ENCODE data around the gene DISC1. TPM values are rescaled to one million over a fixed set of nuclear protein-coding genes. Genes with fewer than 3 reads are reported as not detected.
A peak's percentile ranks its signal among the peaks of the same experiment; 100 is the strongest.
"Not testable (repeated sequence)": the region's sequence is repeated elsewhere in the genome, so short reads cannot be mapped to it uniquely, and the experiment has no call there.

The DISC1 gene
- polyA plus RNA-seq, 3 donors: 5.5 to 14.7 (median 5.8) TPM

DNA sequence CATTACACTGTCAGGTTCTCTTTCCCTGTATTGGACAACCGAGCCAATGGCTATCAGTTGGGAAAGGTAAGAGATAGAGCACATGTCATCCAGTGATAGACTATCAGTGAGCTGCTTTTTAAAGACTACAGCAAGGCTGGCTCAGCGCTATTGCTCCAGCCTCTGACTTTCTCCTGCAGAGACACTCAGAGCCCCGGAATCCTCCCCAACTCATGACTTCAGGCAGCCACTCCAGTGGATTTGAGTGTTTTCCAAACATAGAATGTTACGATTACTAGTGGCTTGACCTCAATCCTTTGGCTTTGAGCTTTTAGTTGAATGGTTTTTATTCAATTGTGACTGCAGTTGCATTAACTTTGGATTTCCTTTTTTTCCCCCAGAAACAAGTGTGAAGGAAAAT lies 331.9 kb downstream of the DISC1 start:
- Mint-ChIP-seq H3K4me1 (peaks cover 7% of the 10 kb centered on the region), H3K27me3 (ENCODE audit: low read depth in 3 of 3) (no peaks in the 10 kb centered on the region), H3K9me3 (peaks cover 0 to 9% (median 5%) of the 10 kb centered on the region in 7 donors), H3K4me3 (no peak overlapping the region), H3K27ac (peak overlapping the region in 1 of 7 donors; percentile 21), H3K36me3 (peaks cover 67 to 78% of the 10 kb centered on the region in 2 donors)
- Histone ChIP-seq H3K4me3 (replicated peaks in 1 of 3; ENCODE audit: low read depth in 2 of 3, low read length in 3 of 3) (no peak overlapping the region), H3K9me3 (replicated peaks in 1 of 2; ENCODE audit: control insufficient read depth in 1 of 2, insufficient read depth in 1 of 2, low read length in 2 of 2) (peaks cover 0 to 4% of the 10 kb centered on the region in 2 donors), H4K20me1 (ENCODE audit: insufficient read depth, low read length) (no peaks in the 10 kb centered on the region), H3K36me3 (replicated peaks in 1 of 2; ENCODE audit: control insufficient read depth in 1 of 2, insufficient read depth in 2 of 2, low read length in 2 of 2) (peaks cover 22 to 70% of the 10 kb centered on the region in 2 donors), H3K4me1 (ENCODE audit: control insufficient read depth in 1 of 2, insufficient read depth in 2 of 2, low read length in 2 of 2) (peaks cover 2 to 4% of the 10 kb centered on the region in 2 donors), H3K79me2 (ENCODE audit: insufficient read depth, low read length) (no peaks in the 10 kb centered on the region), H3K27me3 (ENCODE audit: control insufficient read depth in 2 of 2, insufficient read depth in 2 of 2, low read length in 2 of 2) (no peaks in the 10 kb centered on the region), H3K4me2 (replicated peaks; ENCODE audit: extremely low read depth, low read length, poor library complexity, severe bottlenecking) (no peak overlapping the region), H2AFZ (ENCODE audit: insufficient read depth, low read depth, low read length, poor library complexity, severe bottlenecking) (no peak overlapping the region), H3K9ac (ENCODE audit: insufficient read depth, low read length, poor library complexity, severe bottlenecking) (no peak overlapping the region), H3K27ac (ENCODE audit: low read depth in 1 of 2, low read length in 2 of 2) (no peak overlapping the region)
- intact Hi-C loops (cut with micrococcal nuclease): no loop called here
- TF ChIP-seq, protein P1, sequence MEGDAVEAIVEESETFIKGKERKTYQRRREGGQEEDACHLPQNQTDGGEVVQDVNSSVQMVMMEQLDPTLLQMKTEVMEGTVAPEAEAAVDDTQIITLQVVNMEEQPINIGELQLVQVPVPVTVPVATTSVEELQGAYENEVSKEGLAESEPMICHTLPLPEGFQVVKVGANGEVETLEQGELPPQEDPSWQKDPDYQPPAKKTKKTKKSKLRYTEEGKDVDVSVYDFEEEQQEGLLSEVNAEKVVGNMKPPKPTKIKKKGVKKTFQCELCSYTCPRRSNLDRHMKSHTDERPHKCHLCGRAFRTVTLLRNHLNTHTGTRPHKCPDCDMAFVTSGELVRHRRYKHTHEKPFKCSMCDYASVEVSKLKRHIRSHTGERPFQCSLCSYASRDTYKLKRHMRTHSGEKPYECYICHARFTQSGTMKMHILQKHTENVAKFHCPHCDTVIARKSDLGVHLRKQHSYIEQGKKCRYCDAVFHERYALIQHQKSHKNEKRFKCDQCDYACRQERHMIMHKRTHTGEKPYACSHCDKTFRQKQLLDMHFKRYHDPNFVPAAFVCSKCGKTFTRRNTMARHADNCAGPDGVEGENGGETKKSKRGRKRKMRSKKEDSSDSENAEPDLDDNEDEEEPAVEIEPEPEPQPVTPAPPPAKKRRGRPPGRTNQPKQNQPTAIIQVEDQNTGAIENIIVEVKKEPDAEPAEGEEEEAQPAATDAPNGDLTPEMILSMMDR (IDR thresholded peaks at IDR 0.05): no peak
- WGBS (ENCODE audit: insufficient coverage): no CpG with 5 or more reads among the region's 4 CpGs
- no peak for DNase-seq

DNA sequence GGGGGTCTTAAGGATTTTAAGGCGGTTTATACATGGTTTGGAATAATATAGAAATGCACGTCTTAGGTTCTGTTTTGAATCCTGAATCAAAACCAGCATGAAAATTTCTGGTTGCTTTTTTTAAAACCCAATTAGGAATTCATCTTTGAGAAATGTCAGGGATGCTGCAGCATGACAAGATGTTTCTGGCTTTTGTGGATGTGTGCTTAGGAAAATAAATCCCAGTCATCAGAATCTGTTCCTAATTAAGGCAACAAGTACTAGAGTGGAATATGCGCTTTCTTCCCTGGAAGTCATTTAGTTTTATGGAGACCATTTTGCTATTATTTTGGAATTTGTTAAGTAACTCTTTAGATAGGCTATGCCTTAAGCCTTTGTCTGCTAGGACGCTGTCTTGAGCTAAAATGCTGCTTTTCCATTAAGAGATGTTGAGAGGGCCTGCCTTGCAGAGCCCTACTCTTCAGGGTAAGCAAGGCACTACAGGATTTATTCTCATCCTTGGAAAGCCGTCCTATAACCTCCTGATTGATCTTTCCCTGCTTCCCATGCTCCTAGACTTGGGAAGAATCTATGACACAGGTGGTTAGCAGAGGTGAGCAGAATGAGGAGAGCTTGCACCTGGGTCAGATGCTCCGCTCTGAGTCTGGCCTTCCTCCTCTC lies 332.8 kb downstream of the DISC1 start:
- H3K79me2 ChIP-seq (ENCODE audit: insufficient read depth, low read length): no peaks in the 10 kb centered on the region
- peaks cover 16% of the 10 kb centered on the region for H3K4me1 Mint-ChIP-seq
- H3K4me1 ChIP-seq (ENCODE audit: control insufficient read depth in 1 of 2, insufficient read depth in 2 of 2, low read length in 2 of 2): peaks cover 11 to 13% of the 10 kb centered on the region in 2 donors
- peaks cover 0 to 9% (median 5%) of the 10 kb centered on the region in 7 donors for H3K9me3 Mint-ChIP-seq
- no peaks in the 10 kb centered on the region for H3K27me3 Mint-ChIP-seq (ENCODE audit: low read depth in 3 of 3)
- H3K9me3 ChIP-seq (replicated peaks in 1 of 2; ENCODE audit: control insufficient read depth in 1 of 2, insufficient read depth in 1 of 2, low read length in 2 of 2): peaks cover 0 to 4% of the 10 kb centered on the region in 2 donors
- H3K4me3 Mint-ChIP-seq: no peak overlapping the region
- no peak overlapping the region for H3K27ac ChIP-seq (ENCODE audit: low read depth in 1 of 2, low read length in 2 of 2)
- intact Hi-C loops (cut with micrococcal nuclease): no loop called here
- H3K27me3 ChIP-seq (ENCODE audit: control insufficient read depth in 2 of 2, insufficient read depth in 2 of 2, low read length in 2 of 2): no peaks in the 10 kb centered on the region
- peaks cover 22 to 70% of the 10 kb centered on the region in 2 donors for H3K36me3 ChIP-seq (replicated peaks in 1 of 2; ENCODE audit: control insufficient read depth in 1 of 2, insufficient read depth in 2 of 2, low read length in 2 of 2)
- H3K4me2 ChIP-seq (replicated peaks; ENCODE audit: extremely low read depth, low read length, poor library complexity, severe bottlenecking): no peak overlapping the region
- no peak overlapping the region for H3K27ac Mint-ChIP-seq
- DNase-seq: no peak
- H3K4me3 ChIP-seq (replicated peaks in 1 of 3; ENCODE audit: low read depth in 2 of 3, low read length in 3 of 3): no peak overlapping the region
- TF ChIP-seq, protein P1 (IDR thresholded peaks at IDR 0.05): no peak
- WGBS (ENCODE audit: insufficient coverage): 100% methylated on average over 2 of the region's 6 CpGs
- peaks cover 67 to 76% of the 10 kb centered on the region in 2 donors for H3K36me3 Mint-ChIP-seq
- no peaks in the 10 kb centered on the region for H4K20me1 ChIP-seq (ENCODE audit: insufficient read depth, low read length)
- H2AFZ ChIP-seq (ENCODE audit: insufficient read depth, low read depth, low read length, poor library complexity, severe bottlenecking): no peak overlapping the region
- no peak overlapping the region for H3K9ac ChIP-seq (ENCODE audit: insufficient read depth, low read length, poor library complexity, severe bottlenecking)

DNA sequence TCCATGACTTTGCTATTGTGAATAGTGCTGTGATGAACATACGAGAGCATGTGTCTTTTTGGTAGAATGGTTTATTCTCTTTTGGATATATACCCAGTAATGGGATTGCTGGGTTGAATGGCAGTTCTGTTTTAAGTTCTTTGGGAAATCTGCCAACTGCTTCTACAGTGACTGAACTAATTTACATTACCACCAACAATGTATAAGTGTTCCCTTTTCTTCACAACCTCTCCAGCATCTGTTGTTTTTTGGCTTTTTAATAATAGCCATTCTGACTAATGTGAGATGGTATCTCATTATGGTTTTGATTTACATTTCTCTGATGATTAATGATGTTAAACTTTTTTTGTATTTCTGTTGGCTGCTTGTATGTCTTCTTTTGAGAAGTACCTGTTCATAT lies 335.2 kb downstream of the DISC1 start:
- H3K27ac ChIP-seq (ENCODE audit: low read depth in 1 of 2, low read length in 2 of 2); H4K20me1 ChIP-seq (ENCODE audit: insufficient read depth, low read length); H3K4me2 ChIP-seq (replicated peaks; ENCODE audit: extremely low read depth, low read length, poor library complexity, severe bottlenecking); intact Hi-C loops (cut with micrococcal nuclease); H3K27me3 ChIP-seq (ENCODE audit: control insufficient read depth in 2 of 2, insufficient read depth in 2 of 2, low read length in 2 of 2); H3K9me3 ChIP-seq (replicated peaks in 1 of 2; ENCODE audit: control insufficient read depth in 1 of 2, insufficient read depth in 1 of 2, low read length in 2 of 2); H3K79me2 ChIP-seq (ENCODE audit: insufficient read depth, low read length); H3K9me3 Mint-ChIP-seq; H2AFZ ChIP-seq (ENCODE audit: insufficient read depth, low read depth, low read length, poor library complexity, severe bottlenecking); H3K27me3 Mint-ChIP-seq (ENCODE audit: low read depth in 3 of 3); DNase-seq; H3K9ac ChIP-seq (ENCODE audit: insufficient read depth, low read length, poor library complexity, severe bottlenecking); H3K4me3 Mint-ChIP-seq; H3K4me3 ChIP-seq (replicated peaks in 1 of 3; ENCODE audit: low read depth in 2 of 3, low read length in 3 of 3): not testable (repeated sequence)
- Mint-ChIP-seq H3K36me3 (peaks cover 54 to 61% of the 10 kb centered on the region in 2 donors), H3K4me1 (peaks cover 30% of the 10 kb centered on the region), H3K27ac (peak overlapping the region in 1 of 7 donors; percentile 6)
- no CpG with 5 or more reads among the region's 1 CpG for WGBS (ENCODE audit: insufficient coverage)
- Histone ChIP-seq H3K36me3 (replicated peaks in 1 of 2; ENCODE audit: control insufficient read depth in 1 of 2, insufficient read depth in 2 of 2, low read length in 2 of 2) (peaks cover 19 to 59% of the 10 kb centered on the region in 2 donors), H3K4me1 (ENCODE audit: control insufficient read depth in 1 of 2, insufficient read depth in 2 of 2, low read length in 2 of 2) (peaks cover 28 to 29% of the 10 kb centered on the region in 2 donors)

Measured in CD14-positive monocyte (primary cell).